Progenitor cell of endocrine pancreas (in vitro differentiated cells): Measurements from ENCODE around the gene LRP2. TPM values are rescaled to one million over a fixed set of nuclear protein-coding genes. Genes with fewer than 3 reads are reported as not detected.

ENCODE experiments used
- DNase-seq: peaks from one replicate; pipeline ENCODE4 v3.0.0; 2021; ENCODE audit warnings: low spot score; ENCODE audit not compliant: unreplicated experiment
- H3K27ac Mint-ChIP-seq: 2 replicates; pipeline ENCODE4 v1.8.0; 2021; ENCODE audit warnings: mild to moderate bottlenecking, moderate library complexity, mixed read lengths
- H3K27me3 Mint-ChIP-seq: 2 replicates; pipeline ENCODE4 v1.8.0; 2021; ENCODE audit warnings: mixed read lengths
- H3K36me3 Mint-ChIP-seq: 2 replicates; pipeline ENCODE4 v1.8.0; 2022; ENCODE audit warnings: mixed read lengths; ENCODE audit not compliant: insufficient read depth
- H3K4me1 Mint-ChIP-seq: 2 replicates; pipeline ENCODE4 v1.8.0; 2021; ENCODE audit warnings: low read depth, mixed read lengths
- H3K4me3 Mint-ChIP-seq: 2 replicates; pipeline ENCODE4 v1.8.0; 2021; ENCODE audit warnings: low read depth, mild to moderate bottlenecking, moderate library complexity, mixed read lengths
- H3K9me3 Mint-ChIP-seq: 2 replicates; pipeline ENCODE4 v1.8.0; 2021; ENCODE audit warnings: low read depth, mixed read lengths
- total RNA-seq: library from RNA; stranded (reverse); gene quantifications from 2 replicates; pipeline ENCODE4 v1.2.1, GENCODE V29; 2021
- TF ChIP-seq, protein P1 (sequence below): fragments of 200-600 bp; sonication (generic); IDR thresholded peaks from one replicate; pipeline ENCODE4 v1.5.0; 2021; ENCODE audit warnings: antibody characterized with exemption, mild to moderate bottlenecking; ENCODE audit not compliant: unreplicated experiment

Gene LRP2
- total RNA-seq, 1 donor from 2014 or later: 44.4 TPM

DNA sequence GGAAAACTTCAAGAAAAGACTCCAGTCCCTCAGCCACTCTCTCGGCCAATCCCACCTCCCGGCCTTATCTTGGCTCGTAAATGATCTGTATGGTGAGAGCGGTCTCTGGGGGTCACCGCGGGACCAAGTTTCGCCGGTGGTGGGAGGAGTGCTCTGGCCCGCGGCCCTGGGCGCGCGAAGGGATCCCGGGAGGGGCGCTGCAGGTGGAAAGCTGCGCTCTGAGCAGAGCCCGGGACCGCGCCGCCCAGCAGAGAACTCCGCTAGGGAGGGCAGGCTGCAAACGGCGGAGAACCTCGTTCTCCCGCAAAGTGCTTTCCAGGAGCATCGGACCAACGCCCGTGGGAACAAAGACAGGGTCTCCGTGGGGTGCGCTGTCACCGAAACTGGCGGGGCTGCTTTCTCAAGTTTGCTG lies 622 bp downstream of the LRP2 start:
- Mint-ChIP-seq H3K27me3 (peaks cover 26% of the 10 kb centered on the region), H3K9me3 (no peaks in the 10 kb centered on the region), H3K27ac (peak overlapping the region; percentile 93), H3K36me3 (peaks cover 1% of the 10 kb centered on the region), H3K4me1 (peaks cover 27% of the 10 kb centered on the region), H3K4me3 (peak overlapping the region; percentile 91)
- peak; percentile 71 for DNase-seq
- TF ChIP-seq, protein P1, sequence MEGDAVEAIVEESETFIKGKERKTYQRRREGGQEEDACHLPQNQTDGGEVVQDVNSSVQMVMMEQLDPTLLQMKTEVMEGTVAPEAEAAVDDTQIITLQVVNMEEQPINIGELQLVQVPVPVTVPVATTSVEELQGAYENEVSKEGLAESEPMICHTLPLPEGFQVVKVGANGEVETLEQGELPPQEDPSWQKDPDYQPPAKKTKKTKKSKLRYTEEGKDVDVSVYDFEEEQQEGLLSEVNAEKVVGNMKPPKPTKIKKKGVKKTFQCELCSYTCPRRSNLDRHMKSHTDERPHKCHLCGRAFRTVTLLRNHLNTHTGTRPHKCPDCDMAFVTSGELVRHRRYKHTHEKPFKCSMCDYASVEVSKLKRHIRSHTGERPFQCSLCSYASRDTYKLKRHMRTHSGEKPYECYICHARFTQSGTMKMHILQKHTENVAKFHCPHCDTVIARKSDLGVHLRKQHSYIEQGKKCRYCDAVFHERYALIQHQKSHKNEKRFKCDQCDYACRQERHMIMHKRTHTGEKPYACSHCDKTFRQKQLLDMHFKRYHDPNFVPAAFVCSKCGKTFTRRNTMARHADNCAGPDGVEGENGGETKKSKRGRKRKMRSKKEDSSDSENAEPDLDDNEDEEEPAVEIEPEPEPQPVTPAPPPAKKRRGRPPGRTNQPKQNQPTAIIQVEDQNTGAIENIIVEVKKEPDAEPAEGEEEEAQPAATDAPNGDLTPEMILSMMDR: peak; percentile 16

DNA sequence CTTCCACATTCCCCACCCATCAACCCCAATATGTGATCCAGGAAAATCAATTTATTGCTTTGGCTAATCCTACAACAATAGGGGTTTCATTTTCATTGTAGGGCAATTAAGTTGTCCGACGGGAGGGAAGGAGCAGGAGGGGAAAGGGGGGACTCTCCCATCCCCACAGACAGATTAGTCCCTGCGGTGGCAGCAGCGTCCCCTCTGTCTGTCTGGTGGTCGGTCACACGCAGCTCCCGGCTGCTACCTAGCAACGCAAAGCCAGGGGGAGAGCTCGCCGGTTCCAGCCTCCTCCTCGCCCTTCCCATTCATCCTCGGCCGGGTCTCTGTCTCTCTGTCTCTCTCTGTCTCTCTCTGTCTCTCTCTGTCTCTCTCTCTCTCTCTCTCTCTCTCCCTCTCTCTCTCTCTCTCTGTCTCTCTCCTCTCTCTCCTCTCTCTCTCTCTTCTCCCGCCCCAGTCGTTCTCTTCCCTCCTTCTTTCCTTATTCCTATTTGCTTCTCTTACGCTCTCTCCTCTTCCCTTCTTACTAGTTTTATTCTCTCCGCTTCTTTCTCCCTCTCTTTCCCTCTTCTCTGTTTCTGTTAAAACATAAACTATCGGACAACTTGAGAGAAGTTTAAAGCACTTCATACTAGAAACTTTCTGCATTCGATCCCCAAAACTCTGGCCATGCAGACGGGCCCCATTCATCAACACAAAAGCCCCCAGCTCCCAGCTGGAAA lies 1.2 kb downstream of the LRP2 start:
- H3K27me3 Mint-ChIP-seq: peaks cover 26% of the 10 kb centered on the region
- H3K9me3 Mint-ChIP-seq: no peaks in the 10 kb centered on the region
- H3K4me1 Mint-ChIP-seq: peaks cover 27% of the 10 kb centered on the region
- peak overlapping the region; percentile 91 for H3K4me3 Mint-ChIP-seq
- DNase-seq: peak; percentile 10
- peaks cover 1% of the 10 kb centered on the region for H3K36me3 Mint-ChIP-seq
- peak overlapping the region; percentile 93 for H3K27ac Mint-ChIP-seq
- TF ChIP-seq, protein P1: no peak

GRCh38 chr2:169358016-169358415 lies 4.3 kb downstream of the LRP2 start:
- peaks cover 1% of the 10 kb centered on the region for H3K36me3 Mint-ChIP-seq

GRCh38 chr2:169354244-169354643 lies 8.1 kb downstream of the LRP2 start:
- Mint-ChIP-seq H3K27me3 (no peaks in the 10 kb centered on the region), H3K4me3 (no peak overlapping the region), H3K9me3 (no peaks in the 10 kb centered on the region), H3K4me1 (peaks cover 2% of the 10 kb centered on the region), H3K36me3 (no peaks in the 10 kb centered on the region), H3K27ac (no peak overlapping the region)
- no peak for DNase-seq
- TF ChIP-seq, protein P1: no peak

More at GRCh38 chr2:169358016-169358415, 4.3 kb downstream of the LRP2 start:
- DNase-seq: no peak
- Mint-ChIP-seq H3K4me3 (no peak overlapping the region), H3K4me1 (peaks cover 17% of the 10 kb centered on the region), H3K27me3 (peaks cover 8% of the 10 kb centered on the region), H3K27ac (no peak overlapping the region), H3K9me3 (no peaks in the 10 kb centered on the region)
- TF ChIP-seq, protein P1: no peak

DNA sequence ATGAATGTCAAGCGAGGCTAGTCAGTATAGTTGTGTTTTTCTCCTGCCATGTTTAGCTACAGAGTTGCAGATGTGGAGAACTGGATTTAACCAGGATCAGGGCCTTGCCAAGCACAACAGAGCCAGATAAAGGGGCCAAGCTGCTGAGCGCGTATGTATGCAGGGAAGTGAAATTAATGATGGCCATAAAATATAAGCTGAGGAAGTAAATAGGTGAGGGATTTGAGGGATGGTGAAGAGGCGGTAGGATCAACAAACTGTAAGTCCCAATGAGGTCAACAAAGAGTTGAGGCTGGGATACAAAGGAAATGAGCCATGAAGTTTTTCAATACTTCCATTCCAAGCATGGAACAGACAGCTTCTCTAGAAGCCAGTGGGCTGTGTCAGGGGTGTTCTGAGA lies 10.6 kb downstream of the LRP2 start:
- H3K4me3 Mint-ChIP-seq: no peak overlapping the region
- H3K27ac Mint-ChIP-seq: no peak overlapping the region
- H3K9me3 Mint-ChIP-seq: peaks cover 3% of the 10 kb centered on the region
- H3K4me1 Mint-ChIP-seq: peaks cover 3% of the 10 kb centered on the region
- TF ChIP-seq, protein P1: no peak
- peaks cover 3% of the 10 kb centered on the region for H3K36me3 Mint-ChIP-seq
- H3K27me3 Mint-ChIP-seq: no peaks in the 10 kb centered on the region
- DNase-seq: no peak
